Naive B cell (primary cell): ENCODE results near the gene IFIT1B. TPM values are rescaled to one million over a fixed set of nuclear protein-coding genes. Genes with fewer than 3 reads are reported as not detected.

ENCODE experiments used
- ATAC-seq, 2 donors: fragments of 150-1000 bp; cut with Tn5 transposase; 2 replicates each; pipeline ENCODE4 v1.10.0; 2021; ENCODE audit warnings: low read depth in 2 of 2, mild to moderate bottlenecking in 2 of 2, moderate library complexity in 2 of 2
- DNase-seq: peaks from one replicate; pipeline ENCODE4 v3.0.0; 2022
- H3K27ac Mint-ChIP-seq, 6 donors: one replicate each; pipeline ENCODE4 v1.8.0; 2020 to 2022; ENCODE audit warnings: mild to moderate bottlenecking in 6 of 6, mixed read lengths in 6 of 6, moderate library complexity in 5 of 6, inconsistent platforms in 2 of 6
- H3K27me3 Mint-ChIP-seq, 3 donors: one replicate each; pipeline ENCODE4 v1.8.0; 2021 to 2022; ENCODE audit warnings: mixed read lengths in 3 of 3, mild to moderate bottlenecking in 1 of 3
- H3K36me3 Mint-ChIP-seq, 2 donors: one replicate each; pipeline ENCODE4 v1.8.0; 2020 to 2022; ENCODE audit warnings: mixed read lengths in 2 of 2, inconsistent platforms in 1 of 2, mild to moderate bottlenecking in 1 of 2
- H3K4me1 Mint-ChIP-seq, 3 donors: one replicate each; pipeline ENCODE4 v1.8.0; 2020 to 2022; ENCODE audit warnings: mixed read lengths in 3 of 3, inconsistent platforms in 1 of 3, mild to moderate bottlenecking in 1 of 3, moderate library complexity in 1 of 3
- H3K4me3 Mint-ChIP-seq, 8 donors: one replicate each; pipeline ENCODE4 v1.8.0; 2020 to 2022; ENCODE audit warnings: mild to moderate bottlenecking in 8 of 8, mixed read lengths in 8 of 8, moderate library complexity in 8 of 8, inconsistent platforms in 2 of 8
- H3K9me3 Mint-ChIP-seq, 7 donors: one replicate each; pipeline ENCODE4 v1.8.0; 2020 to 2022; ENCODE audit warnings: mixed read lengths in 7 of 7, mild to moderate bottlenecking in 5 of 7, inconsistent platforms in 2 of 7, moderate library complexity in 1 of 7
- polyA plus RNA-seq, 6 donors: library from polyadenylated mRNA; unstranded; fragments of 300-500 nt; fragmentation: Illumina TruSeq; gene quantifications; one replicate each; pipeline ENCODE4 v1.2.3, GENCODE V29; 2021; ENCODE audit warnings: low read depth in 6 of 6

The IFIT1B gene
- polyA plus RNA-seq, 6 donors from 2014 or later, result 0.12 to 0.15 TPM; not detected in 4

GRCh38 chr10:89414146-89414878, 36.5 kb downstream of the IFIT1B start, which contains the start of gene IFIT5:
TSS of gene IFIT5 (plus strand) at chr10:89414568. CDS start at chr10:89414799, 231 bp downstream.
- ATAC-seq, result peak; percentile 71 to 72
- H3K27me3 Mint-ChIP-seq, result no peaks in the 10 kb centered on the region
- H3K4me3 Mint-ChIP-seq, result peak within 1 kb of the TSS; percentile 93 to 100 (median 96)

GRCh38 chr10:89414879-89415821, 37.3 kb downstream of the IFIT1B start:
- Mint-ChIP-seq H3K4me1 (peaks cover 35 to 50% (median 39%) of the 10 kb centered on the region in 3 donors), H3K9me3 (peaks cover 0 to 3% (median 0%) of the 10 kb centered on the region in 7 donors), H3K27ac (peak overlapping the region; percentile 97 to 99 (median 98)), H3K4me3 (peak overlapping the region; percentile 93 to 100 (median 96)), H3K27me3 (no peaks in the 10 kb centered on the region), H3K36me3 (peaks cover 0 to 9% of the 10 kb centered on the region in 2 donors)
- peak; percentile 57 to 63 for ATAC-seq
- peak; percentile 66 for DNase-seq

More at GRCh38 chr10:89414146-89414878, 36.5 kb downstream of the IFIT1B start, which contains the start of gene IFIT5:
- Mint-ChIP-seq H3K27ac (peak within 1 kb of the TSS; percentile 97 to 100 (median 98)), H3K4me1 (peaks cover 31 to 46% (median 35%) of the 10 kb centered on the region in 3 donors), H3K9me3 (peaks cover 0 to 3% (median 0%) of the 10 kb centered on the region in 7 donors), H3K36me3 (peaks cover 0 to 10% of the 10 kb centered on the region in 2 donors)
- DNase-seq, result peak; percentile 69

- Mint-ChIP-seq H3K27ac (peak overlapping the region in 5 of 6 donors; percentile 63 to 99 (median 87)), H3K4me1 (peaks cover 35 to 50% (median 39%) of the 10 kb centered on the region in 3 donors), H3K4me3 (peak overlapping the region in 7 of 8 donors; percentile 93 to 100 (median 96)), H3K9me3 (peaks cover 0 to 3% (median 0%) of the 10 kb centered on the region in 7 donors), H3K36me3 (peaks cover 0 to 4% of the 10 kb centered on the region in 2 donors), H3K27me3 (no peaks in the 10 kb centered on the region)
- no peak for ATAC-seq
- DNase-seq, result no peak
Measured at GRCh38 chr10:89416465-89416864, 38.6 kb downstream of the IFIT1B start.

- Mint-ChIP-seq H3K27ac (peak overlapping the region in 3 of 6 donors; percentile 21 to 51 (median 42)), H3K4me3 (peak overlapping the region in 4 of 8 donors; percentile 28 to 70 (median 47)), H3K9me3 (no peaks in the 10 kb centered on the region), H3K36me3 (peaks cover 0 to 5% of the 10 kb centered on the region in 2 donors), H3K27me3 (no peaks in the 10 kb centered on the region), H3K4me1 (peaks cover 41 to 61% (median 45%) of the 10 kb centered on the region in 3 donors)
- DNase-seq (peak; percentile 25), ATAC-seq (peak; percentile 40 to 46)
Measured at GRCh38 chr10:89419548-89419947, 41.7 kb downstream of the IFIT1B start.

- peak overlapping the region in 1 of 6 donors; percentile 69 for H3K27ac Mint-ChIP-seq
- H3K4me3 Mint-ChIP-seq, result no peak overlapping the region
- no peaks in the 10 kb centered on the region for H3K9me3 Mint-ChIP-seq
- ATAC-seq (no peak), DNase-seq (no peak)
- H3K36me3 Mint-ChIP-seq, result peaks cover 0 to 5% of the 10 kb centered on the region in 2 donors
- H3K4me1 Mint-ChIP-seq, result peaks cover 35 to 52% (median 36%) of the 10 kb centered on the region in 3 donors
- no peaks in the 10 kb centered on the region for H3K27me3 Mint-ChIP-seq
Measured at GRCh38 chr10:89421018-89421476, 43.2 kb downstream of the IFIT1B start.

- DNase-seq (no peak), ATAC-seq (no peak)
- no peaks in the 10 kb centered on the region for H3K9me3 Mint-ChIP-seq
- H3K4me3 Mint-ChIP-seq, result no peak overlapping the region
- peak overlapping the region in 2 of 6 donors; percentile 70 to 94 for H3K27ac Mint-ChIP-seq
- peaks cover 0 to 5% of the 10 kb centered on the region in 2 donors for H3K36me3 Mint-ChIP-seq
- H3K27me3 Mint-ChIP-seq, result peaks cover 0 to 3% (median 0%) of the 10 kb centered on the region in 3 donors
- peaks cover 10 to 21% (median 11%) of the 10 kb centered on the region in 3 donors for H3K4me1 Mint-ChIP-seq
Measured at GRCh38 chr10:89425000-89425399, 47.1 kb downstream of the IFIT1B start.

- Mint-ChIP-seq H3K27ac (no peak overlapping the region), H3K4me1 (peaks cover 10 to 21% (median 11%) of the 10 kb centered on the region in 3 donors), H3K4me3 (peak overlapping the region in 1 of 8 donors; percentile 9), H3K36me3 (peaks cover 0 to 5% of the 10 kb centered on the region in 2 donors), H3K9me3 (no peaks in the 10 kb centered on the region), H3K27me3 (peaks cover 0 to 3% (median 0%) of the 10 kb centered on the region in 3 donors)
- DNase-seq (peak; percentile 18), ATAC-seq (peak; percentile 58 to 72)
Measured at GRCh38 chr10:89426230-89426868, 48.5 kb downstream of the IFIT1B start.

- DNase-seq (no peak), ATAC-seq (no peak)
- peaks cover 6 to 16% (median 11%) of the 10 kb centered on the region in 3 donors for H3K4me1 Mint-ChIP-seq
- peaks cover 0 to 9% (median 7%) of the 10 kb centered on the region in 3 donors for H3K27me3 Mint-ChIP-seq
- H3K27ac Mint-ChIP-seq, result no peak overlapping the region
- no peaks in the 10 kb centered on the region for H3K9me3 Mint-ChIP-seq
- H3K36me3 Mint-ChIP-seq, result no peaks in the 10 kb centered on the region
- no peak overlapping the region for H3K4me3 Mint-ChIP-seq
Measured at GRCh38 chr10:89427629-89428028, 49.8 kb downstream of the IFIT1B start.

GRCh38 chr10:89428877-89429276, 51.0 kb downstream of the IFIT1B start:
- Mint-ChIP-seq H3K9me3 (no peaks in the 10 kb centered on the region), H3K27ac (no peak overlapping the region), H3K36me3 (no peaks in the 10 kb centered on the region), H3K4me3 (no peak overlapping the region), H3K4me1 (peaks cover 0 to 3% (median 0%) of the 10 kb centered on the region in 3 donors), H3K27me3 (peaks cover 0 to 10% (median 9%) of the 10 kb centered on the region in 3 donors)
- ATAC-seq, result no peak
- no peak for DNase-seq

- DNase-seq (no peak), ATAC-seq (no peak)
- no peaks in the 10 kb centered on the region for H3K36me3 Mint-ChIP-seq
- peaks cover 19 to 31% (median 29%) of the 10 kb centered on the region in 3 donors for H3K27me3 Mint-ChIP-seq
- no peaks in the 10 kb centered on the region for H3K4me1 Mint-ChIP-seq
- no peak overlapping the region for H3K4me3 Mint-ChIP-seq
- no peaks in the 10 kb centered on the region for H3K9me3 Mint-ChIP-seq
- no peak overlapping the region for H3K27ac Mint-ChIP-seq
Measured at GRCh38 chr10:89431977-89432376, 54.1 kb downstream of the IFIT1B start.
